DOHH2 (cell line): Measurements from ENCODE around the gene SCGB1D2.

Experiments used
- EZH2phosphoT487 ChIP-seq: fragments of 200-600 bp; sonication (generic); IDR thresholded peaks from 2 replicates; pipeline ENCODE4 v1.6.1; 2017; ENCODE audit warnings: borderline replicate concordance, mild to moderate bottlenecking, antibody characterized with exemption, low read length, moderate library complexity, mixed read lengths
- TF ChIP-seq, protein P1 (sequence below): fragments of 200-600 bp; sonication (generic); IDR thresholded peaks from one replicate; pipeline ENCODE4 v1.5.1; 2014; ENCODE audit warnings: antibody characterized with exemption, mild to moderate bottlenecking, low read depth, low read length; ENCODE audit not compliant: poor library complexity, severe bottlenecking

DNA sequence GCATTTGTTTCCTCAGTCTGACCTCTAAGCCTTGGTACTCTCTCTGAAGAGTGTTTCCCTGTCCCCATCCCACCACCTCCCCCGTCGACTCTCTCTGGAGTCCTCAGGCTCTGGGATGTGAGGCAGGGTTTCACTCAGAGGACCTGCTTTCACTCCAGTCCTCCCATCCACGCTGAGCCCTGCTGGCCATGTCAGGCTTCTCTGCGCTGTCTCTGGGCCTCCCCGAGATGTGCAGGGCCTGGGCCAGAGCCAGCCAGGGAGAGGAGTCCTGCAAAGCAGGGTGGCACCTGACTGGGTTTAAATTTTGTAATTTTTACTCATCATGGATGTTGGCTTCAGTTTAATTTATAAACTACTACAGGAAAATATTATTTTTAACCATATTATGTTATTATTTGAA is 31.2 kb downstream of the SCGB1D2 start:
- TF ChIP-seq, protein P1, sequence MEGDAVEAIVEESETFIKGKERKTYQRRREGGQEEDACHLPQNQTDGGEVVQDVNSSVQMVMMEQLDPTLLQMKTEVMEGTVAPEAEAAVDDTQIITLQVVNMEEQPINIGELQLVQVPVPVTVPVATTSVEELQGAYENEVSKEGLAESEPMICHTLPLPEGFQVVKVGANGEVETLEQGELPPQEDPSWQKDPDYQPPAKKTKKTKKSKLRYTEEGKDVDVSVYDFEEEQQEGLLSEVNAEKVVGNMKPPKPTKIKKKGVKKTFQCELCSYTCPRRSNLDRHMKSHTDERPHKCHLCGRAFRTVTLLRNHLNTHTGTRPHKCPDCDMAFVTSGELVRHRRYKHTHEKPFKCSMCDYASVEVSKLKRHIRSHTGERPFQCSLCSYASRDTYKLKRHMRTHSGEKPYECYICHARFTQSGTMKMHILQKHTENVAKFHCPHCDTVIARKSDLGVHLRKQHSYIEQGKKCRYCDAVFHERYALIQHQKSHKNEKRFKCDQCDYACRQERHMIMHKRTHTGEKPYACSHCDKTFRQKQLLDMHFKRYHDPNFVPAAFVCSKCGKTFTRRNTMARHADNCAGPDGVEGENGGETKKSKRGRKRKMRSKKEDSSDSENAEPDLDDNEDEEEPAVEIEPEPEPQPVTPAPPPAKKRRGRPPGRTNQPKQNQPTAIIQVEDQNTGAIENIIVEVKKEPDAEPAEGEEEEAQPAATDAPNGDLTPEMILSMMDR = no peak
- TF ChIP-seq EZH2phosphoT487 = no peak
